ENCODE measurements around the gene INHBC.

DNA sequence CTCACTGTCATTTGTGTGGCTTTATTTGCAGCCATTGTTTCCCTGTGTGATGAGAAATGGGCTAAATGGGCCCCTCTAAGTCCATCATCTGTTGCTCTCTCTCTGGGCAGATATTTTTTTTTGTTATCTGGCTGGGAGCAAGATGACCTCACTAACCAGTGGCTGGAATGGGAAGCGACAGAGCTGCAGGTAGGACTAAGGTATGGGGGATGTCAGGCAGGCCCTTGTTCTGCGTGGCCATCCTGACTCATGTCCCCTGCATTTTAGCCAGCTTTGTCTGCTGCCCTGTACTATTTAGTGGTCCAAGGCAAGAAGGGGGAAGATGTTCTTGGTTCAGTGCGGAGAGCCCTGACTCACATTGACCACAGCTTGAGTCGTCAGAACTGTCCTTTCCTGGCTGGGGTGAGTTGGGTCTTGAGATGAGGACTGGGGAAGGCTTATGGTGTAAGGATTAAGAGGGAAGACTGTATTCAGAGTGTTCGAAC lies 54.6 kb downstream of the INHBC start:
- TF ChIP-seq, protein P1, sequence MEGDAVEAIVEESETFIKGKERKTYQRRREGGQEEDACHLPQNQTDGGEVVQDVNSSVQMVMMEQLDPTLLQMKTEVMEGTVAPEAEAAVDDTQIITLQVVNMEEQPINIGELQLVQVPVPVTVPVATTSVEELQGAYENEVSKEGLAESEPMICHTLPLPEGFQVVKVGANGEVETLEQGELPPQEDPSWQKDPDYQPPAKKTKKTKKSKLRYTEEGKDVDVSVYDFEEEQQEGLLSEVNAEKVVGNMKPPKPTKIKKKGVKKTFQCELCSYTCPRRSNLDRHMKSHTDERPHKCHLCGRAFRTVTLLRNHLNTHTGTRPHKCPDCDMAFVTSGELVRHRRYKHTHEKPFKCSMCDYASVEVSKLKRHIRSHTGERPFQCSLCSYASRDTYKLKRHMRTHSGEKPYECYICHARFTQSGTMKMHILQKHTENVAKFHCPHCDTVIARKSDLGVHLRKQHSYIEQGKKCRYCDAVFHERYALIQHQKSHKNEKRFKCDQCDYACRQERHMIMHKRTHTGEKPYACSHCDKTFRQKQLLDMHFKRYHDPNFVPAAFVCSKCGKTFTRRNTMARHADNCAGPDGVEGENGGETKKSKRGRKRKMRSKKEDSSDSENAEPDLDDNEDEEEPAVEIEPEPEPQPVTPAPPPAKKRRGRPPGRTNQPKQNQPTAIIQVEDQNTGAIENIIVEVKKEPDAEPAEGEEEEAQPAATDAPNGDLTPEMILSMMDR (conservative IDR thresholded peaks at IDR 0.05; ENCODE audit: low read depth, low read length): no peak
- TF ChIP-seq EZH2 (IDR thresholded peaks at IDR 0.05; ENCODE audit: low read length, unreplicated experiment) (no peak), EZH2phosphoT487 (IDR thresholded peaks at IDR 0.05; ENCODE audit: borderline replicate concordance, low read length) (no peak)

Measured in PC-3 (cell line).